H1 (cell line): ENCODE measurements around the gene RAD51B. TPM values are rescaled to one million over a fixed set of nuclear protein-coding genes. Genes with fewer than 3 reads are reported as not detected.

ENCODE experiments used
- CTCF ChIA-PET: fragments of 300-600 bp; sonication (Branson Sonifier 250); formaldehyde crosslinking; loops from one replicate; lab custom pipeline; 2021; ENCODE audit not compliant: partially characterized antibody; lab: Charles Lee
- POLR2A ChIA-PET: fragments of 300-600 bp; sonication (Branson Sonifier 250); formaldehyde crosslinking; loops from one replicate; lab custom pipeline; 2021; ENCODE audit warnings: inconsistent platforms; ENCODE audit not compliant: partially characterized antibody; lab: Charles Lee
- DNase-seq, 2 experiments: peaks; one replicate each; pipeline versions ENCODE4 v3.0.0 to v3.0.0-alpha.2; 2010 to 2022; ENCODE audit warnings: low spot score in 2 of 2, low read depth in 1 of 2, mixed read lengths in 1 of 2
- FAIRE-seq: peaks from 2 replicates; lab custom pipeline; 2011; peaks lifted over from hg19 to GRCh38; lab: Jason Lieb, UNC
- H2AFZ ChIP-seq: 2 replicates; pipeline ENCODE4 v1.8.1; 2012; ENCODE audit warnings: low read length, inconsistent platforms
- H2AK5ac ChIP-seq: 2 replicates; pipeline ENCODE4 v1.6.1; 2013; ENCODE audit warnings: low read depth, low read length
- H2BK120ac ChIP-seq: replicated peaks from 2 replicates; pipeline ENCODE3; 2013; ENCODE audit warnings: low read depth, low read length, inconsistent platforms
- H2BK12ac ChIP-seq: 2 replicates; pipeline ENCODE4 v1.6.1; 2013; ENCODE audit warnings: low read depth, low read length
- H2BK15ac ChIP-seq: 2 replicates; pipeline ENCODE4 v1.6.1; 2013; ENCODE audit warnings: low read length
- H2BK20ac ChIP-seq: 2 replicates; pipeline ENCODE4 v1.6.1; 2013; ENCODE audit warnings: low read length
- H2BK5ac ChIP-seq: 2 replicates; pipeline ENCODE4 v1.6.1; 2013; ENCODE audit warnings: low read depth, low read length
- H3K14ac ChIP-seq: 2 replicates; pipeline ENCODE4 v1.6.1; 2013; ENCODE audit warnings: inconsistent platforms; ENCODE audit not compliant: insufficient read length
- H3K18ac ChIP-seq: 2 replicates; pipeline ENCODE4 v1.6.1; 2013; ENCODE audit warnings: low read length; ENCODE audit errors: extremely low read depth
- H3K23ac ChIP-seq: 2 replicates; pipeline ENCODE4 v1.6.1; 2013; ENCODE audit warnings: inconsistent platforms; ENCODE audit not compliant: insufficient read length
- H3K23me2 ChIP-seq: 2 replicates; pipeline ENCODE4 v1.6.1; 2013; ENCODE audit warnings: low read depth, low read length
- H3K27ac ChIP-seq: 2 replicates; pipeline ENCODE4 v1.6.1; 2011; ENCODE audit warnings: low read depth, low read length, inconsistent platforms
- H3K27me3 ChIP-seq, 4 experiments: replicated peaks in 1 of 4; 1 replicate in 1 of 4; 2 replicates in 3 of 4; pipeline versions ENCODE4 v1.6.1 to v1.8.1; 2011 to 2013; ENCODE audit warnings: low read length in 3 of 4, mild to moderate bottlenecking in 3 of 4, inconsistent platforms in 2 of 4, mixed read lengths in 2 of 4, moderate library complexity in 1 of 4; ENCODE audit not compliant: control insufficient read depth in 3 of 4, insufficient read depth in 3 of 4; ENCODE audit errors: extremely low read depth in 1 of 4
- H3K36me3 ChIP-seq, 4 experiments: 2 replicates each; pipeline versions ENCODE4 v1.6.1 to v1.8.1; 2011 to 2013; ENCODE audit warnings: mild to moderate bottlenecking in 4 of 4, low read length in 3 of 4, moderate library complexity in 2 of 4, control low read depth in 1 of 4, inconsistent platforms in 1 of 4; ENCODE audit not compliant: insufficient read depth in 4 of 4, control insufficient read depth in 2 of 4
- H3K4ac ChIP-seq: replicated peaks from 2 replicates; pipeline ENCODE3; 2013; ENCODE audit warnings: low read length, low read depth, mixed read lengths, inconsistent platforms; ENCODE audit not compliant: insufficient read length
- H3K4me1 ChIP-seq, 4 experiments: replicated peaks in 1 of 4; 1 replicate in 1 of 4; 2 replicates in 3 of 4; pipeline versions ENCODE4 v1.6.1 to v1.8.1; 2011 to 2013; ENCODE audit warnings: low read length in 3 of 4, inconsistent platforms in 2 of 4, mixed read lengths in 1 of 4; ENCODE audit not compliant: insufficient read depth in 4 of 4, control insufficient read depth in 3 of 4
- H3K4me2 ChIP-seq, 2 experiments: 2 replicates each; pipeline versions ENCODE4 v1.6.1 to v1.8.1; 2011 to 2013; ENCODE audit warnings: low read depth in 2 of 2, low read length in 2 of 2, control low read depth in 1 of 2, inconsistent platforms in 1 of 2, mild to moderate bottlenecking in 1 of 2; ENCODE audit not compliant: insufficient read depth in 1 of 2
- H3K4me3 ChIP-seq, 4 experiments: fragments of 200-600, 300-600 bp in 1 of 4; sonication (generic), shearing (Covaris generic), sonication (Bioruptor Twin) in 1 of 4; 2 replicates each; pipeline versions ENCODE4 v1.5.1 to v1.8.1; 2011 to 2016; ENCODE audit warnings: low read length in 4 of 4, low read depth in 3 of 4, control low read depth in 2 of 4, inconsistent platforms in 2 of 4, mild to moderate bottlenecking in 2 of 4, mixed read lengths in 1 of 4, moderate library complexity in 1 of 4; ENCODE audit not compliant: insufficient read depth in 2 of 4; ENCODE audit errors: extremely low read depth in 1 of 4
- H3K56ac ChIP-seq: replicated peaks from 2 replicates; pipeline ENCODE3; 2013; ENCODE audit warnings: low read depth, mild to moderate bottlenecking, mixed read lengths, low read length, inconsistent platforms; ENCODE audit not compliant: insufficient read length
- H3K79me1 ChIP-seq: 2 replicates; pipeline ENCODE4 v1.6.1; 2013; ENCODE audit warnings: low read depth, low read length, control low read depth
- H3K79me2 ChIP-seq, 2 experiments: 2 replicates each; pipeline versions ENCODE4 v1.6.1 to v1.8.1; 2012 to 2013; ENCODE audit warnings: low read length in 2 of 2, mild to moderate bottlenecking in 2 of 2, inconsistent platforms in 1 of 2; ENCODE audit not compliant: insufficient read depth in 2 of 2, control insufficient read depth in 1 of 2
- H3K9ac ChIP-seq, 4 experiments: replicated peaks in 1 of 4; 1 replicate in 1 of 4; 2 replicates in 3 of 4; pipeline versions ENCODE4 v1.6.1 to v1.8.1; 2011 to 2013; ENCODE audit warnings: low read depth in 3 of 4, low read length in 3 of 4, control low read depth in 2 of 4, mild to moderate bottlenecking in 2 of 4, moderate library complexity in 2 of 4, inconsistent platforms in 1 of 4; ENCODE audit errors: extremely low read depth in 1 of 4
- H3K9me3 ChIP-seq, 2 experiments: 2 replicates each; pipeline versions ENCODE4 v1.6.1 to v1.8.1; 2012 to 2013; ENCODE audit warnings: mild to moderate bottlenecking in 2 of 2, moderate library complexity in 2 of 2, control low read depth in 1 of 2, inconsistent platforms in 1 of 2, low read depth in 1 of 2, low read length in 1 of 2, mixed read lengths in 1 of 2; ENCODE audit not compliant: insufficient read depth in 2 of 2
- H4K20me1 ChIP-seq, 2 experiments: replicated peaks in 1 of 2; 2 replicates each; pipeline versions ENCODE3 to v1.8.1; 2011 to 2013; ENCODE audit warnings: inconsistent platforms in 2 of 2, low read length in 2 of 2, mild to moderate bottlenecking in 1 of 2; ENCODE audit not compliant: insufficient read depth in 2 of 2, control insufficient read depth in 1 of 2
- H4K5ac ChIP-seq: 2 replicates; pipeline ENCODE4 v1.6.1; 2013; ENCODE audit warnings: low read length, low read depth, mixed read lengths, inconsistent platforms; ENCODE audit not compliant: insufficient read length
- H4K8ac ChIP-seq: 2 replicates; pipeline ENCODE4 v1.8.0; 2013; ENCODE audit warnings: mild to moderate bottlenecking, moderate library complexity, low read length, inconsistent platforms; ENCODE audit not compliant: insufficient read depth; ENCODE audit errors: extremely low read depth
- H4K91ac ChIP-seq: replicated peaks from 2 replicates; pipeline ENCODE3; 2013; ENCODE audit warnings: low read length, mixed read lengths, inconsistent platforms; ENCODE audit not compliant: insufficient read length
- ATF3 ChIP-seq: IDR thresholded peaks from 2 replicates; pipeline ENCODE4 v1.6.1; 2011; ENCODE audit warnings: low read depth, mild to moderate bottlenecking, low read length; ENCODE audit not compliant: insufficient read depth
- CEBPB ChIP-seq: IDR thresholded peaks from 2 replicates; pipeline ENCODE4 v1.6.1; 2012; ENCODE audit warnings: low read depth, low read length
- CTCF ChIP-seq, 3 experiments: IDR thresholded peaks; 1 replicate in 2 of 3; 2 replicates in 1 of 3; pipeline versions ENCODE4 v1.5.1 to v1.6.1; 2011; ENCODE audit warnings: low read length in 3 of 3, mild to moderate bottlenecking in 3 of 3, inconsistent platforms in 2 of 3, low read depth in 1 of 3, moderate library complexity in 1 of 3; ENCODE audit not compliant: insufficient read depth in 1 of 3; ENCODE audit errors: control extremely low read depth in 1 of 3
- E2F6 ChIP-seq: IDR thresholded peaks from 2 replicates; pipeline ENCODE4 v1.6.1; 2012; ENCODE audit warnings: inconsistent platforms
- HDAC6 ChIP-seq: IDR thresholded peaks from one replicate; pipeline ENCODE4 v1.7.1; 2012; ENCODE audit warnings: low read depth, mild to moderate bottlenecking, inconsistent platforms, low read length, moderate library complexity
- RFX5 ChIP-seq: IDR thresholded peaks from 2 replicates; pipeline ENCODE4 v1.6.1; 2011; ENCODE audit warnings: low read depth, low read length, improper control_type of control experiment, borderline replicate concordance
- SIX5 ChIP-seq: IDR thresholded peaks from 2 replicates; pipeline ENCODE4 v1.6.1; 2011; ENCODE audit warnings: mild to moderate bottlenecking, low read depth, low read length
- SP2 ChIP-seq: IDR thresholded peaks from 2 replicates; pipeline ENCODE4 v1.6.1; 2012; ENCODE audit warnings: mild to moderate bottlenecking, low read length, inconsistent platforms
- ZNF274 ChIP-seq: IDR thresholded peaks from 2 replicates; pipeline ENCODE4 v1.7.0; 2012; ENCODE audit warnings: low read length, borderline replicate concordance; ENCODE audit errors: extremely low read depth
- WGBS, 2 experiments: shearing (Covaris generic) in 1 of 2; methylation state at CpG; one replicate each; pipeline versions ENCODE4 v1.1.6 to v1.1.7; 2013 to 2015; ENCODE audit warnings: low lambda C conversion rate in 2 of 2, mixed read lengths in 2 of 2, inconsistent platforms in 1 of 2, low coverage in 1 of 2, missing lambda C conversion rate in 1 of 2; ENCODE audit not compliant: insufficient replicate concordance in 2 of 2, insufficient coverage in 1 of 2, insufficient read length in 1 of 2; ENCODE audit errors: extremely low coverage in 1 of 2, missing lambda C conversion rate in 1 of 2; 5-methylcytosine and 5-hydroxymethylcytosine counted together
- polyA plus RNA-seq, 7 experiments: library from polyadenylated mRNA; depleted of rRNA in 3 of 7; stranded (reverse) in 5 of 7; unstranded in 2 of 7; fragments of >200 nt in 5 of 7; fragments of 200-250 nt in 2 of 7; gene quantifications; 1 replicate in 5 of 7; 2 replicates in 1 of 7; 4 replicates in 1 of 7; pipeline versions ENCODE4 v1.2.1 to v1.2.3, GENCODE V29; 2011 to 2013; ENCODE audit warnings: missing spikeins in 2 of 7, mixed read lengths in 2 of 7
- total RNA-seq: library from RNA; stranded (reverse); fragmentation: NEBNext Ultra II Directional; extraction: Animal tissue kit (Norgen Biotek cat#: 25700); gene quantifications from 2 replicates; pipeline ENCODE4 v1.2.1, GENCODE V29; 2021

Gene RAD51B
- total and polyA plus RNA-seq, 2 of the 8 experiments (the other 6 are each of a cell fraction or from before 2014, with no cell fraction given) = 3.9 to 14.9 TPM

GRCh38 chr14:68525516-68525915 is 705.9 kb downstream of the RAD51B start:
- H4K5ac ChIP-seq = no peak overlapping the region
- H3K27ac ChIP-seq = no peak overlapping the region
- H3K18ac ChIP-seq = no peak overlapping the region
- no peak overlapping the region for H2AK5ac ChIP-seq
- no peaks in the 10 kb centered on the region for H3K79me1 ChIP-seq
- no peak overlapping the region for H3K14ac ChIP-seq
- H3K4me3 ChIP-seq = no peak overlapping the region
- H4K91ac ChIP-seq = no peak overlapping the region
- FAIRE-seq = no peak
- H2AFZ ChIP-seq = no peak overlapping the region
- H2BK120ac ChIP-seq = no peak overlapping the region
- no peak overlapping the region for H4K8ac ChIP-seq
- H4K20me1 ChIP-seq = no peaks in the 10 kb centered on the region
- no peak overlapping the region for H2BK12ac ChIP-seq
- no peaks in the 10 kb centered on the region for H3K23me2 ChIP-seq
- no peak overlapping the region for H2BK5ac ChIP-seq
- ChIA-PET POLR2A (interaction anchor here (1.5 kb wide), 1 partner anchor 288 kb away, joined by 3 read pairs; no protein-coding TSS in a partner anchor), CTCF (interaction anchor here (0.6 to 3.5 kb wide), 5 partner anchors 9 to 611 kb away, joined by 3 to 8 read pairs (median 3); no protein-coding TSS in a partner anchor)
- H3K27me3 ChIP-seq = no peaks in the 10 kb centered on the region
- peaks cover 7 to 9% of the 10 kb centered on the region in 2 experiments; a peak in 2 of 4 replicates for H3K9me3 ChIP-seq
- 87% methylated on average over 4 of the region's 4 CpGs; no CpG with 5 or more reads in 1 of the 2 experiments for WGBS, 2 experiments
- H2BK15ac ChIP-seq = no peak overlapping the region
- DNase-seq = no peak
- no peak overlapping the region for H3K4ac ChIP-seq
- no peak overlapping the region for H2BK20ac ChIP-seq
- no peak overlapping the region for H3K4me2 ChIP-seq
- H3K36me3 ChIP-seq = no peaks in the 10 kb centered on the region; a peak in 1 of 8 replicates
- H3K9ac ChIP-seq = no peak overlapping the region
- H3K23ac ChIP-seq = no peak overlapping the region
- H3K4me1 ChIP-seq = peaks cover 0 to 4% (median 2%) of the 10 kb centered on the region in 4 experiments; a peak in 4 of 7 replicates
- H3K79me2 ChIP-seq = no peaks in the 10 kb centered on the region
- H3K56ac ChIP-seq = no peak overlapping the region
- TF ChIP-seq E2F6 (no peak), RFX5 (no peak), CEBPB (no peak), CTCF (IDR thresholded peaks at IDR 0.05; ENCODE audit: control extremely low read depth in 1 of 3, insufficient read depth in 1 of 3, low read depth in 1 of 3, low read length in 3 of 3) (no peak), ATF3 (no peak), HDAC6 (no peak), SP2 (no peak), ZNF274 (no peak), SIX5 (no peak)
